Fibroblast of upper back skin (primary cell): Measurements from ENCODE around the gene EXOC4.

Source experiments
- DNase-seq: peaks from one replicate; pipeline ENCODE4 v3.0.0-alpha.2; 2013

Gene EXOC4

GRCh38 chr7:134018306-134018705 lies 765.4 kb downstream of the EXOC4 start:
- no peak for DNase-seq

- no peak for DNase-seq
Measured at GRCh38 chr7:134019251-134019650, 766.4 kb downstream of the EXOC4 start.

GRCh38 chr7:134021836-134022235 lies 769.0 kb downstream of the EXOC4 start:
- no peak for DNase-seq

- no peak for DNase-seq
Measured at GRCh38 chr7:134022286-134022911, 769.5 kb downstream of the EXOC4 start.

GRCh38 chr7:134024739-134025138 lies 771.9 kb downstream of the EXOC4 start:
- peak; percentile 7 for DNase-seq

- DNase-seq = no peak
Measured at GRCh38 chr7:134028853-134029252, 776.0 kb downstream of the EXOC4 start.

- DNase-seq = peak; percentile 29
Measured at GRCh38 chr7:134029743-134030142, 776.9 kb downstream of the EXOC4 start.

- no peak for DNase-seq
Measured at GRCh38 chr7:134030460-134030865, 777.6 kb downstream of the EXOC4 start.

- no peak for DNase-seq
Measured at GRCh38 chr7:134031835-134032617, 779.1 kb downstream of the EXOC4 start.

- no peak for DNase-seq
Measured at GRCh38 chr7:134034652-134035051, 781.8 kb downstream of the EXOC4 start.

- DNase-seq = no peak
Measured at GRCh38 chr7:134037991-134038390, 785.1 kb downstream of the EXOC4 start.

GRCh38 chr7:134040988-134041387 lies 788.1 kb downstream of the EXOC4 start:
- DNase-seq = no peak

GRCh38 chr7:134041477-134041876 lies 788.6 kb downstream of the EXOC4 start:
- no peak for DNase-seq

- DNase-seq = no peak
Measured at GRCh38 chr7:134042307-134042706, 789.4 kb downstream of the EXOC4 start.

- peak; percentile 13 for DNase-seq
Measured at GRCh38 chr7:134044682-134045081, 791.8 kb downstream of the EXOC4 start.

- DNase-seq = no peak
Measured at GRCh38 chr7:134045716-134046115, 792.8 kb downstream of the EXOC4 start.

GRCh38 chr7:134046594-134047128 lies 793.8 kb downstream of the EXOC4 start:
- no peak for DNase-seq

GRCh38 chr7:134047675-134048074 lies 794.8 kb downstream of the EXOC4 start:
- no peak for DNase-seq

- DNase-seq = no peak
Measured at GRCh38 chr7:134048166-134048565, 795.3 kb downstream of the EXOC4 start.

GRCh38 chr7:134051020-134051419 lies 798.1 kb downstream of the EXOC4 start:
- no peak for DNase-seq

- DNase-seq = no peak
Measured at GRCh38 chr7:134056816-134057215, 803.9 kb downstream of the EXOC4 start.

GRCh38 chr7:134058521-134058920 lies 805.6 kb downstream of the EXOC4 start:
- DNase-seq = no peak

- peak; percentile 11 for DNase-seq
Measured at GRCh38 chr7:134058980-134059379, 806.1 kb downstream of the EXOC4 start.

GRCh38 chr7:134059921-134060320 lies 807.0 kb downstream of the EXOC4 start:
- DNase-seq = no peak
